Activated CD4-positive, alpha-beta T cell treated with anti-CD3 and anti-CD28 coated beads for 36 hours (primary cell): ENCODE results near the gene DGKI. TPM values are rescaled to one million over a fixed set of nuclear protein-coding genes. Genes with fewer than 3 reads are reported as not detected.

ENCODE experiments used
- ATAC-seq: fragments of 200-7000 bp; cut with Tn5 transposase; one replicate; pipeline ENCODE4 v1.10.0; 2021; ENCODE audit warnings: mild to moderate bottlenecking, moderate library complexity
- CTCF ChIA-PET: fragments of 350-600 bp; sonication (Branson Sonifier 250); formaldehyde crosslinking; loops from one replicate; lab custom pipeline; 2021; ENCODE audit warnings: antibody characterized with exemption; lab: Charles Lee
- POLR2A ChIA-PET: fragments of 350-600 bp; sonication (Branson Sonifier 250); formaldehyde crosslinking; loops from one replicate; lab custom pipeline; 2021; ENCODE audit warnings: antibody characterized with exemption, inconsistent platforms; lab: Charles Lee
- DNase-seq: peaks from one replicate; pipeline ENCODE4 v3.0.0-alpha.2; 2020
- H3K27ac Mint-ChIP-seq: one replicate; pipeline ENCODE4 v1.8.0; 2021; ENCODE audit warnings: mixed read lengths
- H3K27me3 Mint-ChIP-seq: one replicate; pipeline ENCODE4 v1.8.0; 2021; ENCODE audit warnings: mixed read lengths
- H3K36me3 Mint-ChIP-seq: one replicate; pipeline ENCODE4 v1.8.0; 2021; ENCODE audit warnings: low read depth, mixed read lengths
- H3K4me1 Mint-ChIP-seq: one replicate; pipeline ENCODE4 v1.8.0; 2021; ENCODE audit warnings: mixed read lengths
- H3K4me3 Mint-ChIP-seq: one replicate; pipeline ENCODE4 v1.8.0; 2021; ENCODE audit warnings: mild to moderate bottlenecking, moderate library complexity, mixed read lengths
- H3K9me3 Mint-ChIP-seq: one replicate; pipeline ENCODE4 v1.8.0; 2021; ENCODE audit warnings: low read depth, mixed read lengths
- intact Hi-C, 2 experiments: fragments of 100-400 bp; cut with DNase I in 1 of 2; cut with micrococcal nuclease in 1 of 2; formaldehyde crosslinking; loops; one replicate each; pipeline versions ENCODE4 v1.14.2 to v1.15.1; 2022 to 2024; cut with DNase I, micrococcal nuclease
- total RNA-seq, 2 experiments: library from RNA; stranded (reverse); gene quantifications; one replicate each; pipeline ENCODE4 v1.2.3, GENCODE V29; 2021

DGKI gene
- total RNA-seq, 2 experiments from 2014 or later: 2.9 to 3.0 TPM

DNA sequence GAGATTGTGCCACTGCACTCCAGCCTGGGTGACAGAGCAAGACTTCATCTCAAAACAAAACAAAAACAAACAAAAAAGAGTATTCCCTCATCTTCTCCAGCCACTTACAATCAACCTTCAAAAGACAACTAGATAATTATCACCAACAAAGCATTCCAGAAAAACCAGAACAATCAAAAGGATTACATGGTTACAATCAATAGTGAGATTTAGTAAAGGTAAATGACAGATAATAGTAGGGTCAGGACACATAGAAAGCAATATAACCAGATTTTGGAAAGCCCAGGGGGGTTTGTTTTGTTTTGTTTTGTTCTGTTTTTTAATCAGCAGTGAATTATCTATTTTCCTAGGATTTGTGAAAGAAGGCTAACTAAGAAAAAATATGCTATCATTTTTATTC is 412.2 kb downstream of the DGKI start:
- ATAC-seq (no peak), DNase-seq (no peak)
- Mint-ChIP-seq H3K9me3 (no peaks in the 10 kb centered on the region), H3K4me3 (no peak overlapping the region), H3K36me3 (no peaks in the 10 kb centered on the region), H3K27ac (no peak overlapping the region), H3K27me3 (no peaks in the 10 kb centered on the region), H3K4me1 (no peaks in the 10 kb centered on the region)
- CTCF ChIA-PET: no interaction called here
- intact Hi-C loops: no loop called here
- POLR2A ChIA-PET: no interaction called here

DNA sequence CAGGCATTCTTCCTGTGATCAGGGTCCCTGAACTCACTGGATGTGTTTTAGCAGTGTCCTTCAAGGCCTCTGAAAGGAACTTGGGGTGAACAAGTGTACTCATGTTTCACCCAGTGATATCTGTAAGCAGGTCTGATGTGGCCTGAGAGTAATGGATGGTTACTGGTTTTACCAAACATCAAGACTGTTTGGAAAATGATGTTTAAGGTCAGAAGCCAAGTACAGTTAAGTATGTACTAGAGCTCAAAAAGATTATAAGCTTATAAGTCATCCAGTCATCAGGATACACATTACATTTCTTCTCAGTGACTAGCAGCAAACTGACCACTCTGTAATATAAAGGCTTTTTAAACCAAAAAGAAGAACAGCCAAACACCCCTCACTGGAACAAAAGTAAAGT is 423.5 kb downstream of the DGKI start:
- intact Hi-C loops: no loop called here
- CTCF ChIA-PET: no interaction called here
- Mint-ChIP-seq H3K4me1 (no peaks in the 10 kb centered on the region), H3K27me3 (no peaks in the 10 kb centered on the region), H3K9me3 (no peaks in the 10 kb centered on the region), H3K36me3 (no peaks in the 10 kb centered on the region), H3K4me3 (no peak overlapping the region), H3K27ac (no peak overlapping the region)
- POLR2A ChIA-PET: no interaction called here
- ATAC-seq (no peak), DNase-seq (no peak)

DNA sequence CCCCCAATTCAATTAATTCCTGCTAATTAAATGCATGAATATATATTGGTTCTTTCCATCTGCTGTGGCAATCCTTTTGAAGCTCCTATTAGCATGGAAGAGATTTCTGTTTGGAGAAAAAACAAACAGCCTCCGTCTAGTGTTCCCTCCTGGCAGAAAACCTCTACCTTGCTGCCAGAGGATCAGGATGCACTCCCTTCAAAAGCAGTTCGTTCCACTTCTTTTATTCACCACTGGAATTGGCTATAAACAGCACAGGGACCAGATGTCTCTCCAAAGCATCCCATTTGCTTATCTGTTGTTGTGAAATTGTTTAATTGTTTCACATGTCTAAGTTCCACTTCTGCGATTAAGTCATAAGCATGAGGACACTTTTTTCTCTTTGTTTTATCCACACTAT is 425.4 kb downstream of the DGKI start:
- Mint-ChIP-seq H3K36me3 (no peaks in the 10 kb centered on the region), H3K4me1 (no peaks in the 10 kb centered on the region), H3K9me3 (no peaks in the 10 kb centered on the region), H3K27ac (no peak overlapping the region), H3K27me3 (no peaks in the 10 kb centered on the region), H3K4me3 (no peak overlapping the region)
- DNase-seq (no peak), ATAC-seq (no peak)
- intact Hi-C loops: no loop called here
- CTCF ChIA-PET: no interaction called here
- POLR2A ChIA-PET: no interaction called here

DNA sequence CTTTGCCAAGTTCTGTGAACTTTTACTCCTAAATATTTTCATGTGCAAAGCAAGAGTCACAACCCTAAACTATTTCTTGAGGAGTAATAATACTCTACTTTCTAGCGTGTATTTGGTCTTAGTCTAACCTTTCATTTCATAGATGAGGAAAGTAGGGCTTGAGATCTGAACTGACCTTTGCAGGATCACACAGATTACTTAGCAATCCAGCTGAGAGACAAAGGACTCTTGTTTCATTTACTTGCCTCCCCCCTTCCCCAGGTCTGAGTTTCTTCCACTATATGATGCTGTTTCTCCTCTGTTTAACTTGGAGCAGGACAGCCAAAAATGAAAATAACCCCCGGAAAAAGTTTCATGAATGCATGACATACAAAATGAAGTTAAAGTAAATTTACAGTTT is 427.9 kb downstream of the DGKI start:
- Mint-ChIP-seq H3K4me1 (no peaks in the 10 kb centered on the region), H3K4me3 (no peak overlapping the region), H3K9me3 (no peaks in the 10 kb centered on the region), H3K27ac (no peak overlapping the region), H3K36me3 (no peaks in the 10 kb centered on the region), H3K27me3 (no peaks in the 10 kb centered on the region)
- POLR2A ChIA-PET: no interaction called here
- no peak for DNase-seq
- CTCF ChIA-PET: interaction anchor here (1.4 kb wide), 1 partner anchor 208 kb away, joined by 3 read pairs; no protein-coding TSS in a partner anchor
- no peak for ATAC-seq
- intact Hi-C loops: no loop called here

DNA sequence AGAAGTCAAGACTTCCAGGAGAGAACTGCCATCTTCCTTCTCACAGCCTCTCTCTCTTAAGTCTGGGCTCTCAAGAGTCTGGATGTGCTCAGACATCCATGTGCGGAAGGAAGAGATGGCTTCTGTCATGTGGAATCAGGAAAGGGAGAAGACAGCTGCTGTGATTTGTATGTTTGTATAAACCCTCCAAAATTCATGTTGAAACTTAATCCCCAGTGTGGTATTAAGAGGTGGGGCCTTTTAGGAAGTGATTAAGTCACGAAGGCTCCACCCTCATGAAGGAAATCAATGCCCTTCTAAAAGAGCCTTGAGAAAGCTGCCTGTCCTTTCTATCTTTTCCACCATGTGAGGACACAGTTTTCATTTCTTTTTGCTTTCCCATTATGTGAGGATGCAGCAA is 429.3 kb downstream of the DGKI start:
- CTCF ChIA-PET: interaction anchor here (1.4 kb wide), 1 partner anchor 209 kb away, joined by 3 read pairs; no protein-coding TSS in a partner anchor
- Mint-ChIP-seq H3K27ac (no peak overlapping the region), H3K36me3 (no peaks in the 10 kb centered on the region), H3K4me1 (no peaks in the 10 kb centered on the region), H3K27me3 (no peaks in the 10 kb centered on the region), H3K9me3 (no peaks in the 10 kb centered on the region), H3K4me3 (no peak overlapping the region)
- intact Hi-C loops: no loop called here
- DNase-seq (no peak), ATAC-seq (no peak)
- POLR2A ChIA-PET: no interaction called here

DNA sequence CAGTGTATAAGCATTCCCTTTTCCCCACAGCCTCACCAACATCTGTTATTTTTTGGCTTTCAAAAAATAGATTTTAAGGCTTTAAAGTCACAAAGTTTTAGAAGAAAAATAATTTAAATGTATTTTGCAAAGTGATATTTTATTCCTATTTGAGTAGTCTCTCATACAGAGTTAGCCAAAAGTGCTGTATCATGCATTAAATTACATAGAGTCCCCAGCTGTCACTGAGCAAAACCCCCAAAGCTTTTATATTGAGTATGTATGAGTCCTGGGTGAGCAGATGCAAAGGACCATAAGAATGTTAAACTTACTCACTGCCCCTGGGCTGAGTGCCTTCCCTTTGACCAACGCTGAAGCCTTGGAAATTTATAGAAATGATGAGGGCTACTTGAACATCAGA is 432.9 kb downstream of the DGKI start:
- no peaks in the 10 kb centered on the region for H3K4me1 Mint-ChIP-seq
- ChIA-PET CTCF (no interaction called here), POLR2A (no interaction called here)

DNA sequence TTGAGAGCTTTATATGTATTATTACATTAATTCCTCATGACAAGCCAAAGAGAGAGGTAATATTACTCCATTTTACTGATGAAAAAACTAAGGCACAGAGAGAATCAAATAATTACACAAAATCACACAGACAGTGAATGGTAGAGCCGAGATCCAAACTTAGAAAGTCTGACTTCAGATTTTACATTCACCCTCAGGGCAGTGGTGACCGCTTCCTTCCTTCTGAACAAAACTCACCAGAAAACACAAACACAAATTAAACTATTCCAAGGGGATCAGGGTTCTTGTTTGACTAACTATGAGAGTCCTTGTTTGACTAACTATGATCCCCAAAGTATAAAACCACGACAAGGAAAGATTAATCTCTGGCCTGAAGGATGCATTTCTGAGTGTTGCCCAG is 435.3 kb downstream of the DGKI start:
- H3K4me1 Mint-ChIP-seq: no peaks in the 10 kb centered on the region
- ATAC-seq: no peak
- CTCF ChIA-PET: no interaction called here
- no peaks in the 10 kb centered on the region for H3K9me3 Mint-ChIP-seq
- H3K27me3 Mint-ChIP-seq: no peaks in the 10 kb centered on the region
- DNase-seq: no peak
- no peaks in the 10 kb centered on the region for H3K36me3 Mint-ChIP-seq
- intact Hi-C loops: no loop called here
- POLR2A ChIA-PET: no interaction called here
- H3K4me3 Mint-ChIP-seq: no peak overlapping the region
- H3K27ac Mint-ChIP-seq: no peak overlapping the region

More for the DNA sequence above, 432.9 kb downstream of the DGKI start:
- no peak for DNase-seq
- intact Hi-C loops: no loop called here
- Mint-ChIP-seq H3K27ac (no peak overlapping the region), H3K9me3 (no peaks in the 10 kb centered on the region), H3K4me3 (no peak overlapping the region), H3K27me3 (no peaks in the 10 kb centered on the region), H3K36me3 (no peaks in the 10 kb centered on the region)
- ATAC-seq: no peak

DNA sequence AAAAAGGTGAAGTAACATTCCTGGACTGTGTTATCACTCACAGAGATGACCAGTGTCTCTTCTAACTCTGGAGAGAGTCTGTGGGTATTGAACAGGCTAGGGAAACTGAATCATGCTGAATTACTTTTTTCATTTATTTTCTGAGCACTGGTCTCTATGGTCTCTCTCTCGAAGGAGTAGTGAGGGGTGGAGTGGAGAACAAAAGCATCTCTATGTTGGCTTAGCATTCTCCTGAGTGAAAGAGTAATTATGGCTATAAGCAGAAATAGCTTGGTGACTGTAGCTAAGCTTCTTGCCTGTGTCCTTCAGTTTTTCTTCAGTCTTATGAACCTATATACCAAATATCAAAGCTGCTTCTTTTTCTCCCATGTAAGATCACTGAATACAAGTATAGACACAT is 438.6 kb downstream of the DGKI start:
- POLR2A ChIA-PET: no interaction called here
- intact Hi-C loops: no loop called here
- peaks cover 2% of the 10 kb centered on the region for H3K9me3 Mint-ChIP-seq
- no peak overlapping the region for H3K27ac Mint-ChIP-seq
- CTCF ChIA-PET: no interaction called here
- H3K27me3 Mint-ChIP-seq: peaks cover 1% of the 10 kb centered on the region
- H3K4me1 Mint-ChIP-seq: no peaks in the 10 kb centered on the region
- DNase-seq: no peak
- H3K36me3 Mint-ChIP-seq: no peaks in the 10 kb centered on the region
- no peak overlapping the region for H3K4me3 Mint-ChIP-seq
- ATAC-seq: no peak

DNA sequence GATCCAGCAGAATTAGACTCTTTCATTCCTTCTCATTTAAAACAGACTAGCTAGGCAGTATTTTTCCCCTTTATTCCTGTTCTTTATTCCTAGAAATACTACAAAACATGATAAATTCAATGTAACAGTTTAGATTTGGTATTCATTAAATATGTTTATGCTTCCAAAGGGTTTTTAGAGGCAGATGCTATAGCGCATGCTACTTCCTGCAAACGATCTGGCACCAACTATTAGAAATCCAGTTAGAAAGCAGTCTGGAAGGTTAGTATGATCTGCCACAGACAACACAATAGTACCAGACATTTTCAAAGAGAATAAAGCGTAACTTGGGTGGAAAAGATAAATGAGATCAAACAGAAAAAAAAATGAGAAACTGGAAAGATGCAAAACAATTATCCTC is 439.7 kb downstream of the DGKI start:
- Mint-ChIP-seq H3K27me3 (peaks cover 1% of the 10 kb centered on the region), H3K9me3 (peaks cover 2% of the 10 kb centered on the region), H3K4me1 (no peaks in the 10 kb centered on the region), H3K36me3 (no peaks in the 10 kb centered on the region), H3K27ac (no peak overlapping the region), H3K4me3 (no peak overlapping the region)
- DNase-seq (no peak), ATAC-seq (no peak)
- intact Hi-C loops: no loop called here
- ChIA-PET POLR2A (no interaction called here), CTCF (no interaction called here)

DNA sequence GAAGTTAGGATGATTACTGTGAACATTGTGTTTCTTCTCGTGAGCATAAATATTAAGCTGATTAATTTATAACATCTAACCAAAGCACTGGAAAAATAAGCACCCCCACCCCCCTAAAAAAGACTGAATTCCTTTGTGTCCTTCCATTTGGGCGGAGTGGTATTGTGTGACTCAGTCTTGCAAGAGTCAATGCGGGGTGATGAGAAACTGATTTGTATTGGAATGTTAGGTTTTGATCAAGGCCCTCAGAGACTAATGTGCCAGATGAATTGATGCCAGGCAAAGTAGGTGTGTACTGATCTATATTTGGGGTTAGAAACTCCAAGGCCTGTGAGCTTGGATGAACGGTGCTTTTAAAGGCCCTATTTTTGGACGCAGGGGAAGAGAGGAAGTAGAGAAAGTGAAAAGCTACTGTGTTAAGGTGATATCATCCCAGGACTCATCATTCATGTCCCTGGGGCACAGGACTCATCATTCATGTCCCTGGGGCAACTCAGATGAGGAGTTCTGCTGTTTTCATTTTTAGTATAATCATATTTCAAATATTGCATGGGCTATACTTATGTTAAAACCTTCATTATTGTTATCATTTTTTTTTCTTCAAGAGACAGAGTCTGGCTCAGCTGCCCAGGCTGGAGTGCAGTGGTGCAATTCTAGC is 442.0 kb downstream of the DGKI start:
- H3K4me1 Mint-ChIP-seq: no peaks in the 10 kb centered on the region
- H3K27me3 Mint-ChIP-seq: peaks cover 1% of the 10 kb centered on the region
- H3K27ac Mint-ChIP-seq: no peak overlapping the region
- POLR2A ChIA-PET: no interaction called here
- DNase-seq (no peak), ATAC-seq (no peak)
- no peaks in the 10 kb centered on the region for H3K36me3 Mint-ChIP-seq
- CTCF ChIA-PET: no interaction called here
- intact Hi-C loops: no loop called here
- H3K9me3 Mint-ChIP-seq: peaks cover 2% of the 10 kb centered on the region
- H3K4me3 Mint-ChIP-seq: no peak overlapping the region

DNA sequence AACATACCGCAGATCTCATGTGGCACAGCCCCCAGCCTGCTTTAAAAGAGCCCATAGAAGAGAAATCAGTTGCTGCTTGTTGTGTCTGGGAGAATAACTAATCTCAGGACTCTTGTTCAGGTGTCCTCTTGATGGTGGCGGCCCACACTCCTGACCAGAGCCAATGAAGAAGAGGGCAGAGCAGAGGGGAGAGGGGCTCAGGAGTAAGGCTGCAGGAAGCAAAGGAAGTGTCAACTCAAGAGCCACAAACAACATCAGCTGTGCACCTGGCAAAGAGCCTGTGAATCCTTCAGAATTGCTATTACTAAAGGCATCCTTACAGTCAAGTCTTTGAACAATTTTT is 443.4 kb downstream of the DGKI start:
- H3K4me1 Mint-ChIP-seq: no peaks in the 10 kb centered on the region
- H3K36me3 Mint-ChIP-seq: no peaks in the 10 kb centered on the region
- peaks cover 1% of the 10 kb centered on the region for H3K27me3 Mint-ChIP-seq
- DNase-seq (no peak), ATAC-seq (no peak)
- H3K9me3 Mint-ChIP-seq: peaks cover 2% of the 10 kb centered on the region
- no peak overlapping the region for H3K4me3 Mint-ChIP-seq
- intact Hi-C loops: no loop called here
- no peak overlapping the region for H3K27ac Mint-ChIP-seq
- CTCF ChIA-PET: no interaction called here
- POLR2A ChIA-PET: no interaction called here

DNA sequence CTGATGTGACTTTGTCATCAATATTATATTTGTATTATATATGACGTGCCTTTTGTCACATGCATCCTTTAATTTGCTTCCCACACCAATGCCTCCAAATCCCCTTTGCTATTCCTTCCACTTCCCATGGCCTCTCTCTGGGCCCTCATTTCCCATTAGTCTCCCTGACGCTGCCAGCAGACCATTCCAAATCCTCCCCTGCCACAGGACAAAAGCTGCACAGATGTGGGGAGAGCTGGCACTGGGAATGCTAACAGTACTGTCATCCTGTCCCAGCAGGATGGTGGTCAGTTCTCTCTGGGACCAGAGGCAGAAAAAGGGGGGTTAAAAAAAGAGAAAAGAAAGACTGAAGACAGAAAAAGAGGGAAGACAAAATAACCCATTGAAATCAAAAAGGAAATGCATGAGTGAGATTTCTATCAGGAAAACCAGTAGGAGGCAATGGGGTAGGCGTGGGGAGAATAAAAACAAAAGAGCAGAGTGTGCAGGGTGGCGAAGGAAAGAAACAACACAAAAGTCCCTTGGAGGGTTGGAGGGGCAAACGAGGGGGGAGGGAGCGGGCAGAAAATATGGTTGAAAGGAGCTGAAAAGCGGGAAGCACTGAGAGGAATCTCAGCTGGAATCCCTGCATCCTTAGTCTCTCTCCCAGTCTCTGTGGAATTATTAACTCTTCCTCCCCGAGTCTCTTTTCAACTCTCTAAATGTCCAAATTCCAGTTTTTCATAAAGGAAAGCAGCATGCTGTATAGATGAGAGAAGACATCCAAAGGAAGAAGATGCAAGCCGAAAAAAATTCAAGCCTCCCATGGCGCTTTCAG is 444.0 kb downstream of the DGKI start:
- no peak overlapping the region for H3K4me3 Mint-ChIP-seq
- ATAC-seq (no peak), DNase-seq (no peak)
- peaks cover 1% of the 10 kb centered on the region for H3K27me3 Mint-ChIP-seq
- ChIA-PET POLR2A (no interaction called here), CTCF (interaction anchor here (0.7 kb wide), 1 partner anchor 64 kb away, joined by 3 read pairs; no protein-coding TSS in a partner anchor)
- no peak overlapping the region for H3K27ac Mint-ChIP-seq
- peaks cover 2% of the 10 kb centered on the region for H3K9me3 Mint-ChIP-seq
- no peaks in the 10 kb centered on the region for H3K4me1 Mint-ChIP-seq
- H3K36me3 Mint-ChIP-seq: no peaks in the 10 kb centered on the region
- intact Hi-C loops: no loop called here
